Measurements from ENCODE around the gene GABRD.

GRCh38 chr1:1976031-1976430, 43.1 kb upstream of the GABRD start:
- TF ChIP-seq POLR2A (IDR thresholded peaks at IDR 0.05) (no peak), CTCF (IDR thresholded peaks at IDR 0.05) (no peak)

Measured in right lobe of liver (tissue), 4 donors.